GM10266 (cell line): ENCODE data around the gene VWA3B.
"Not testable (repeated sequence)": the region's sequence is repeated elsewhere in the genome, so short reads cannot be mapped to it uniquely, and the experiment has no call there.

Source experiments
- DNase-seq: peaks from one replicate; pipeline ENCODE4 v3.0.0; 2012; ENCODE audit errors: extremely low spot score
- TF ChIP-seq, protein P1 (sequence below): IDR thresholded peaks from 2 replicates; pipeline ENCODE4 v1.5.1; 2012; ENCODE audit warnings: mild to moderate bottlenecking, low read depth; ENCODE audit not compliant: control insufficient read depth, insufficient read depth; ENCODE audit errors: missing control alignments

The VWA3B gene

DNA sequence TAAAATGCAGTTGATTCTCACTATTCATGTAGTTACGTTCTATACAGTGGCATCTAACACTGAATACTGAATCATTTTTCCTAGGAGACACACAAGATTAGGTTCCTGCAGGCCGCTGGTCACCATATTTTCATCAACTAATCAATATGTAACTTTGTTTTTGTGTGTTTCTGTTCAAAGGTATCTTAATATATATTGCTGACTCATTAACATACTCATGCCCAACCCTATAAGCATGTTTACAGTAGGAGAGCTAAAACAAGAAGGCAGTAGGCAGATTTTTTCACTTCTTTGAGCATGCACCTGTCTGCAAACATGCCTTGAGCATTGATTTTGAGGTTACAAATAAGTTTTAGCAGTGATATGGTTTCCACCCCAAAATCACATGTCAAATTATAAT, 229.0 kb downstream of the VWA3B start:
- TF ChIP-seq, protein P1, sequence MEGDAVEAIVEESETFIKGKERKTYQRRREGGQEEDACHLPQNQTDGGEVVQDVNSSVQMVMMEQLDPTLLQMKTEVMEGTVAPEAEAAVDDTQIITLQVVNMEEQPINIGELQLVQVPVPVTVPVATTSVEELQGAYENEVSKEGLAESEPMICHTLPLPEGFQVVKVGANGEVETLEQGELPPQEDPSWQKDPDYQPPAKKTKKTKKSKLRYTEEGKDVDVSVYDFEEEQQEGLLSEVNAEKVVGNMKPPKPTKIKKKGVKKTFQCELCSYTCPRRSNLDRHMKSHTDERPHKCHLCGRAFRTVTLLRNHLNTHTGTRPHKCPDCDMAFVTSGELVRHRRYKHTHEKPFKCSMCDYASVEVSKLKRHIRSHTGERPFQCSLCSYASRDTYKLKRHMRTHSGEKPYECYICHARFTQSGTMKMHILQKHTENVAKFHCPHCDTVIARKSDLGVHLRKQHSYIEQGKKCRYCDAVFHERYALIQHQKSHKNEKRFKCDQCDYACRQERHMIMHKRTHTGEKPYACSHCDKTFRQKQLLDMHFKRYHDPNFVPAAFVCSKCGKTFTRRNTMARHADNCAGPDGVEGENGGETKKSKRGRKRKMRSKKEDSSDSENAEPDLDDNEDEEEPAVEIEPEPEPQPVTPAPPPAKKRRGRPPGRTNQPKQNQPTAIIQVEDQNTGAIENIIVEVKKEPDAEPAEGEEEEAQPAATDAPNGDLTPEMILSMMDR, result no peak
- no peak for DNase-seq

DNA sequence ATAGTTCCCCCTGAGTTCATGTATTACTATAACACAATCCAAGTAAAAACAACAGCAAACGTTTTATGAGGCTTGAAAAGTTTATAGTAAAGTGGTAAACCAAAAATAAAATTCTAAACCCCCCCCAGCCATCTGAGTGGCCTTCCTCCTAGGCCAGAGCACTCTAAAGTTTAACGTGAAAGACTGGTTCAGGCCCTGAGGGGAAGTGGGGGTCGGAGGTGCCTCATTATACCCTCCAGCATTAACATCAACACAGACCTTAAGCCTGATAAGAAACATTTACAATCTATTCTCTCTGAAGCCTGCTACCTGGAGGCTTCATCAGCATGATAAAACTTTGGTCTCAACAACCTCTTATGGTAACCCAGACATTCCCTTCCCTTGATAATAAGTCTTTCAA, 230.2 kb downstream of the VWA3B start:
- no peak for DNase-seq
- TF ChIP-seq, protein P1, result no peak

DNA sequence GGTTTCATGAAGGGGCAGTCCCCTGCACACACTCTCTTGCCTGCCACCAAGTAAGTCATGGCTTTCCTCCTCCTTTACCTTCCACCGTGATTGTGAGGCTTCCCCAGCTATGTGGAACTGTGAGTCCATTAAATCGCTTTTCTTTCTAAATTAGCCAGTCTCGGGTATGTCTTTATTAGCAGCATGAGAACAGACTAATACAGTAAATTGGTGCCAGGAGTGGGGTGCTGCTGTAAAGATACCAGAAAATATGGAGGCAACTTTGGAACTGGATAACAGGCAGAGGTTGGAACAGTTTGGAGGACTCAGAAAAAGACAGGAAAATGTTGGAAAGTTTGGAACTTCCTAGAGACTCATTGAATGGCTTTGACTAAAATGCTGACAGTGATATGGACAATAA, 233.2 kb downstream of the VWA3B start:
- DNase-seq, result not testable (repeated sequence)

DNA sequence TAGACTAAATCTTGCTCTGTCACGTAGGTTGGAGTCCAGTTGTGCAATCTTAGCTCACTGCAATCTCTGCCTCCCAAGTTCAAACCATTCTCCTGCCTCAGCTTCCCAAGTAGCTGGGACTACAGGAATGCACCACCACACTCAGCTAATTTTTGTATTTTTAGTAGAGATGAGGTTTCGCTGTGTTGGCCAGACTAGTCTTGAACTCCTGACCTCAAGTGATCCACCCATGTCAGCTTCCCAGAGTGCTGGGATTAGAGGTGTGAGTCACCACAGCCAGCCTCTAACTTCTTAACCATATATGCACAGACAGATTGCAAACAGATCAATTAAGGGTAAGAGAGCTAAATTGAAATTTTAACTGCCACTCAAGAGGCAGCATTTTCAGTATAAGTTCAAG, 237.2 kb downstream of the VWA3B start:
- DNase-seq, result no peak
- TF ChIP-seq, protein P1, result no peak

DNA sequence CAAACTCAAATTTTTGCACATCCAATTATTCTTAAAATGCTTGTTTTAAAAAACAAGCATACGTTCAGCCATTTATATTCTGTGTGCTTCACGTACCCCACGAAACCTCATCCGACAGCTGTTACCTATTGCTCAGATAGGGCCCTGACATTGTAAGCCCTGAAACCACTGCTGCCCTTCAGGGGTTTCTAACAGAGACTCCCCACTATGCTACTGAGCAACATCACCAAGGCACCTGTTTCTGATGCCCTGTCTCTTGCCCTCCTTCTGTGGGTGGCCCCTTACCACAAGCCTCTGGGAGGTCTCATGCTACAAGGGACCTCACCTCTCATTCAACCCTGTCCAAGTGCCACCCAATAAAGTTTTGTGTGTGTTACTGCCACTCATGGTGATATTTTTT, 240.8 kb downstream of the VWA3B start:
- no peak for DNase-seq
- TF ChIP-seq, protein P1, result no peak

DNA sequence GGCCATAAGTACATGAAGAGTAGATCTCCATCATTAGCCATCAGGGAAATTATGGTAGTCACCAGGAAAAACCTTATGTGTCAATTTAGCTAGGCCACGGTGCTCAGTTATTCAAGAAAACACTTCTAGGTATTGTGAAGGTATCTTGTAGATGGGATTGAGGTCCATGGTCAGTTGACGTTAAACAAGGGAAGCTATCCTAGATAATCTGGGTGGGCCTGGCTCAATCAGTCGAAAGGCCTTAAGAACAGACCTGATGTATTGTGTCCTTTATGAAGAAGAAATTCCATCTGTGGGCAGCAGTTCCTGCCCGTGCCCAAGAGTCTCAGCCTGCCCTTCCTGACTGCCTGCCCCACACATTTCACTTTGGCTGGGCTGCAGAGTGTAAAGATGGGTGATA, 242.6 kb downstream of the VWA3B start:
- TF ChIP-seq, protein P1, result no peak
- DNase-seq, result no peak

DNA sequence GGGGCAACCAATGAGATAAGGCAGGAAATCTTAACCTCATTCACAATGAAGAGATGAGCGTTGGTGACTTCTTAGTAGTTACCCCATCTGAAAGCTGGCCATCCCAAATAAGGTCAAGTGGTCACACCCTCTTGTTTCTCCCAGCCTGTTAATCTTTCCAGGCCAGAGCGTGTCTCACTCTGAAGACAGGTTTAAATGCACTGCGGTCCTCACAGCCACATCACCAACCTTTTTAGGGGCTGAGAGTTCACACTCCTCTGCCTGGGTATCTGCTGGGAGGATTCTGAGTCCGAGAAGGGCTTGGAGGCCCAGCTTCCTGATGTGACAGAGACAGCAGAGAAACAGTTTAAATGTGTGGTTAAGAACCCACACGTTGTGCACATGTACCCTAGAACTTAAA, 246.0 kb downstream of the VWA3B start:
- TF ChIP-seq, protein P1, result no peak
- DNase-seq, result no peak

DNA sequence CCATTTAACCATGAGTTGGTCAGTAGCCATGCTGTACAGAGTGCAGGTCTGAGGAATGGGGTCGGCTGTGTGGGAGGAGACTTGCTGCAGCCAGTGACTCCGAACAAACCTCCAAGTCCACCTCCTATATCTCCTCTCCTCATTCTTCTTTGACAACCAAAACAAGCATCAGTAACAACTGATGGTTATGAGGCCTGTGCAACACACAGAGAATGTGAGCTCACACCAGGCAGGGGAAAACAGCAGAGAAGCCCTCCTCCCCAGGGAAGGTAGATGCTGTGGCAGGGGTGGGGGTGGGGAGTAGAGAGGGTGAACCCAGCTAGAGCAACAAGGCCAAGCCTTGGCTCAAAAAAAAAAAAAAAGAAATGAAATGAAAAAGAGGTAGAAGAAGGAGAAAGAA, 247.0 kb downstream of the VWA3B start:
- no peak for DNase-seq
- TF ChIP-seq, protein P1, result no peak
